ENCODE measurements around the gene TMSB15C. TPM values are rescaled to one million over a fixed set of nuclear protein-coding genes. Genes with fewer than 3 reads are reported as not detected.
A peak's percentile ranks its signal among the peaks of the same experiment; 100 is the strongest.
"Not testable (repeated sequence)": the region's sequence is repeated elsewhere in the genome, so short reads cannot be mapped to it uniquely, and the experiment has no call there.

TMSB15C gene
- total and polyA plus RNA-seq, 8 donors: 1.0 to 28.6 (median 24.8) TPM

DNA sequence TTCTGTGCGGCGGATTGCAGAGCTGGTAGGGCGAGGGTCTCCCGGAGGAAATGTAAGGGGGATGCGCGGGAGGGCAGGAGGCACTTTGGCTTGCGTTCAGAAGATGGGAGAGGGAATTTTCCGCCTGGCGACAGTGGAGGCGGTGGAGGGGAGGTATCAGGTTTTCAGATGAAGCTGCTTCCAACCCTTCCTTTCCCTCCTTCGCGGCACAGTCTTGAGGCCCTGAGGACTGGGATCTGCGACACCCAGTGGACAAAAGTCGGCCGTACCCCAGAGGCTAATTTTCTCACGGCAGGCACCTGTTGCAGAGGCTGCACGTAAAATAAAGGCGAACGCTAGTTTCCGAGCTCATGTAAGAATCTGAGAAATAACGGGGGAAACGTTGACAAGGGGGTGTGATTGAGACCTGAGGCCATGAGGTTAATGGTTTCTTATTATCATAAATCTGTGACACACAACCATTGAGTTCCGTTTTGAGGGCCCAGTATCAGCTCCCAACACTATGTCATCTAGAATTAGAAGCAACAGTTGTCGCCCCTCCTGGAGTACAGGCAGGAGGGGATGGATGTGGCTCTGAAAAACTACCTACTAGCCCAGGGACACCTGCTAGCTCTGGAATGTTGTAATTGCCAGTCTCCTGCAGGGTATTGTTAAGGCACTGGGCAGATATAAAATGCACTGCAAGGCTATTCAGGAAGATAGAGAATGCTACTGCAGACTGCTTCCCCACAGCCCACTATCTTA lies 37.4 kb upstream of the TMSB15C start:
- H3K4me1 ChIP-seq: no peaks in the 10 kb centered on the region
- ATAC-seq (peak; percentile 86), DNase-seq (peak in 3 of 4 donors; percentile 27 to 63 (median 31))
- no peaks in the 10 kb centered on the region for H3K9me3 ChIP-seq
- H3K4me3 ChIP-seq: peak overlapping the region; percentile 3 to 42
- peaks cover 3 to 16% of the 10 kb centered on the region in 2 donors for H3K27me3 ChIP-seq
- H3K36me3 ChIP-seq: no peaks in the 10 kb centered on the region
- intact Hi-C loops (cut with DNase I): no loop called here
- no peak overlapping the region for H3K27ac ChIP-seq
- TF ChIP-seq, protein P1, sequence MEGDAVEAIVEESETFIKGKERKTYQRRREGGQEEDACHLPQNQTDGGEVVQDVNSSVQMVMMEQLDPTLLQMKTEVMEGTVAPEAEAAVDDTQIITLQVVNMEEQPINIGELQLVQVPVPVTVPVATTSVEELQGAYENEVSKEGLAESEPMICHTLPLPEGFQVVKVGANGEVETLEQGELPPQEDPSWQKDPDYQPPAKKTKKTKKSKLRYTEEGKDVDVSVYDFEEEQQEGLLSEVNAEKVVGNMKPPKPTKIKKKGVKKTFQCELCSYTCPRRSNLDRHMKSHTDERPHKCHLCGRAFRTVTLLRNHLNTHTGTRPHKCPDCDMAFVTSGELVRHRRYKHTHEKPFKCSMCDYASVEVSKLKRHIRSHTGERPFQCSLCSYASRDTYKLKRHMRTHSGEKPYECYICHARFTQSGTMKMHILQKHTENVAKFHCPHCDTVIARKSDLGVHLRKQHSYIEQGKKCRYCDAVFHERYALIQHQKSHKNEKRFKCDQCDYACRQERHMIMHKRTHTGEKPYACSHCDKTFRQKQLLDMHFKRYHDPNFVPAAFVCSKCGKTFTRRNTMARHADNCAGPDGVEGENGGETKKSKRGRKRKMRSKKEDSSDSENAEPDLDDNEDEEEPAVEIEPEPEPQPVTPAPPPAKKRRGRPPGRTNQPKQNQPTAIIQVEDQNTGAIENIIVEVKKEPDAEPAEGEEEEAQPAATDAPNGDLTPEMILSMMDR (IDR thresholded peaks at IDR 0.05): peak in 1 of 2 donors; percentile 31

DNA sequence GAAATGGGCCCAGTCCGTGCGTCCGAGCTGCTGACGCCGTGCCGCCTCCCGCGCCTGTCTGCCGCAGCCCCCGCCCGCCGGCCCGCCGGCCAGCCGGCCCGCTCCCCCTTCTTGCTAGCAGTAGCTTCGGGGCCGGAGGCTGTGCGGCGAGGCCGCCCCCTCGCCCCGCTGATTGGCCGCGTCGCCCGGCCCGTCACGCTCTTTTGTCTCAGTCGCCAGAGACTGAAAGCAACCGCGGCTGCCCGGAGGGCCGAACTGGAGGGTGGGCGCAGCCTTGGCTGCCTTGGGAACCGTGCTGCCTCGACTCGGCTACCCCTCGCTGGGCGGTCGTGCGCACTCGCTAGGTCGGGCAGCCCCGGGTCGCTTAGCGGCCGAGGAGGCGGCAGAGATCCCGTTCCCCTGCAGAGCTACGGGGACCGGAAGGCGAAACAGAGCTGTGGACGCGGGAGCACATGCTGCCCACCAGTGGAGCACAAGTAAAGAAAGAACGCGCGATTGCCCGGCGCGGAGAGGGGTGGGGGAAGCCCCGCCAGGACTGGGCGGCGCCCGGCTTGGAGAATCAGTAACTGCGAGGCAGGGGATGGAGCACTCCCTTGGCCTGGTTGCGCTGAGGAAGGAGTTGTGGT lies 36.4 kb upstream of the TMSB15C start, which contains the start of gene ZCCHC18:
Gene ZCCHC18 (plus strand): TSS at position 198 of the 626 bp plus-strand sequence. CDS start 1,589 bp downstream, outside the sequence.
- H3K9me3 ChIP-seq: no peaks in the 10 kb centered on the region
- no peaks in the 10 kb centered on the region for H3K36me3 ChIP-seq
- H3K4me1 ChIP-seq: no peaks in the 10 kb centered on the region
- DNase-seq (peak; percentile 36 to 78 (median 68)), ATAC-seq (peak; percentile 83)
- peak within 1 kb of the TSS in 1 of 2 donors; percentile 62 for H3K27ac ChIP-seq
- intact Hi-C loops (cut with DNase I): no loop called here
- peak within 1 kb of the TSS; percentile 39 to 42 for H3K4me3 ChIP-seq
- TF ChIP-seq, protein P1 (IDR thresholded peaks at IDR 0.05): no peak
- H3K27me3 ChIP-seq: peaks cover 3 to 16% of the 10 kb centered on the region in 2 donors

DNA sequence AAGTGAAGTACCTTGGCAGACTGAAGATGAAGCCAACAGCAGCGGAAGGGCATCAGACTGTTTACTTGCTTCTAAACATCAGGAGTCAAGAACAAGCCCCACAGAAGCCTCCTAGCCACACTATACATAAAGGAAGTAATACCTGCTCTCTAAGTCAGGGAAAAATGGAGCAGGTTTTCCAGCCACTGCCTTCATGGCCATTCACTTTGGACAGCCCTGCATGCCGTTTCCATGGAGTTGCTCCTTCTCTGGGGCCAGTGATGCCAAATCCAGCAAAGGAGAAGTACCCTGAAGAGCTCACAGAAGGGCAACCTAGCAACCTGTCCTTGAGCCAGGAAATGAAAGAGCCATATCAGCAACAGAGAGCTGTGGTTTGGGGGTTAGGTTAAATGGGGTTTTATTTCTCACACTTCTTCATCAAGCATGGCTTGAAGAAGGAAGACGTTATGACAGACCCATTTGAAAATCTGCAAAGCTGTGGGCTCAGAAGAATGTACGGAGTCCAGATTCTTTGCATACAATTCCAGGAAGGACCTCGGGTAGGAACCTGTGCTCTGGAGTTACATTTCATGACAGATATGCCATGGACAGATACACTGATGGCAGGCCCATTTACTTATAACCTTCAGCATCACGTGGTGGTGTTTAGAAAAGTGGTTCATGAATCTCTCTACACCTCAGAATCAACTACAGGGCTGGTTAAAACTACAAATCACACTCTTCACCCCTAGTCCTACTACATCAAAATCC lies 34.6 kb upstream of the TMSB15C start:
- H3K9me3 ChIP-seq; DNase-seq; H3K4me1 ChIP-seq; ATAC-seq; H3K27ac ChIP-seq; H3K4me3 ChIP-seq; intact Hi-C loops (cut with DNase I); H3K36me3 ChIP-seq: not testable (repeated sequence)
- peaks cover 3 to 16% of the 10 kb centered on the region in 2 donors for H3K27me3 ChIP-seq

DNA sequence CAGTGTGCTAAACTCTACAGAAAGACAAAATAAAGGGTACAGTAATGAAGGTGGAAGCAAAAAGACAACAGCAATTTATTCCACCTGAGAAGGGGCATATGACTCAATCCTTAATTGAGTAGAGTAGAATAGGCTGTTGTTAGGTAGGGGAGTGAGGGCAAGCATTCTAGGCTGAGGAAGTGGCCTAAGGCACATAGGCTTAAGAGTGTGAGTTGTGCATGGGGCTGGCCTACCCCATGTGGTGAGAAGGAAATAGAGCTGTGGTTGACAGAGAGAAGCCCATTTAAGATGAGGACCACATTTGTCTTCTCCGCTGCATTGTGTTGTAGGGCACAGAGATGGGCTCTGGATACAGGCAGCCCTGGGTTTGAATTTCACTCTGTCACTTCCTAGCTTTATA lies 32.9 kb upstream of the TMSB15C start:
- TF ChIP-seq, protein P1 (IDR thresholded peaks at IDR 0.05): no peak
- no peaks in the 10 kb centered on the region for H3K36me3 ChIP-seq
- H3K9me3 ChIP-seq: no peaks in the 10 kb centered on the region
- no peak overlapping the region for H3K4me3 ChIP-seq
- H3K4me1 ChIP-seq: no peaks in the 10 kb centered on the region
- intact Hi-C loops (cut with DNase I): no loop called here
- DNase-seq (no peak), ATAC-seq (no peak)
- H3K27ac ChIP-seq: no peak overlapping the region
- peaks cover 3 to 16% of the 10 kb centered on the region in 2 donors for H3K27me3 ChIP-seq

DNA sequence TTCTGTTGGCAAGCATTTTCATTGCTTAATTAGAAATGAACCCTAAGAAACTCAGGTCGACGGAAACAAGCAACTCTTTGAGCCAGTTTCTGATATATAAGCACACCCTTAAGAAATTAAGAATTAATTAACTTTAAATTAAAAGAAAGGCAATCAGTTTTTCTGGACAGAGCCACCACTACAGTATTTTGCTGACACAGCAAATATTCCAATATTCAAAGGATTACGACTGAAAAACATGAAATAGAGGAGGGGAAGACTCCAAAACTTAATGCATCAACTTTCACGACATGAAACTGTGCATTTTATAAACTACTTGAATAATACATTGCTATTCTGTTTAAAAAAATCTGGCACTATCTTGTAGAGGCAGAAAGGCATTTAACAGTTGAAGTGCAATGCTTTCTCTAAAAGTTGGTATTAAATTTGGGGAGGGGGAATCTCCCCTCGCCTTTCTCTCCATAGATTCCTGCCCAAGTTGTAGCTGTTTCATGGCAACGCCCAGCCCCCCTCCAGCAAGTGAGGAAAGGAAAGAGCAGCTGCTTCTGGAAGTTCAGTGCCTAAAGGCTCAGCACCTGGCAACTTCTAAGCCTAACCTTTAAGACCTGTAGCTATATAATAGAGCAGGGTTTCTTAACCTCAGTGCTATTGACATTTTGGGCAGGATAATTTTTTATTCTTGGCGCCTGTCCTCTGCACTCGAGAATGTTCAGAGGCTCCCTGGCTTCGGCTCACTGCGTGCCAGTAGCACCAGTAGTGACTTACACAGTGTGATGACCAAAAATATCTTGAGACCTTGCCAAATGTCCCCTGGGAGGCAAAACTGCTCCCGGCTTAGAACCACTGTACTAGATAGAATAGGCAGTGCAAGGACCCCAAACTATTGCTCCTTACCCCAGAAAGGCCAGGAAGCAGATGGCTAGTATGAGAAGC lies 29.6 kb upstream of the TMSB15C start:
- ATAC-seq: no peak
- intact Hi-C loops (cut with DNase I): no loop called here
- Histone ChIP-seq H3K4me1 (no peaks in the 10 kb centered on the region), H3K36me3 (no peaks in the 10 kb centered on the region), H3K4me3 (no peak overlapping the region), H3K9me3 (no peaks in the 10 kb centered on the region), H3K27ac (no peak overlapping the region), H3K27me3 (no peaks in the 10 kb centered on the region)
- no peak for DNase-seq
- TF ChIP-seq, protein P1 (IDR thresholded peaks at IDR 0.05): no peak
